ENCODE results near the gene MFNG. TPM values are rescaled to one million over a fixed set of nuclear protein-coding genes. Genes with fewer than 3 reads are reported as not detected.

The MFNG gene
- total RNA-seq, 1 experiment from 2014 or later: 4.5 TPM

- Histone ChIP-seq H2AFZ (ENCODE audit: low read depth, low read length, poor library complexity, severe bottlenecking) (no peak overlapping the region), H3K4me1 (ENCODE audit: control insufficient read depth in 1 of 2, insufficient read depth in 2 of 2, low read length in 2 of 2) (peaks cover 23 to 40% of the 10 kb centered on the region in 2 experiments), H3K9ac (ENCODE audit: low read length) (no peak overlapping the region), H3K4me2 (ENCODE audit: low read length) (no peak overlapping the region), H4K20me1 (ENCODE audit: insufficient read depth) (no peaks in the 10 kb centered on the region), H3K9me3 (ENCODE audit: control insufficient read depth in 1 of 2, insufficient read depth in 1 of 2, low read depth in 1 of 2, low read length in 2 of 2) (no peaks in the 10 kb centered on the region), H3K9me2 (ENCODE audit: insufficient read depth) (no peaks in the 10 kb centered on the region), H3K79me2 (ENCODE audit: insufficient read depth, low read length) (no peaks in the 10 kb centered on the region), H3K27ac (ENCODE audit: low read depth, low read length) (no peak overlapping the region), H3K27me3 (ENCODE audit: insufficient read depth, low read length) (no peaks in the 10 kb centered on the region), H3K4me3 (replicated peaks in 1 of 2; ENCODE audit: low read depth in 1 of 2, low read length in 2 of 2) (no peak overlapping the region), H3K36me3 (ENCODE audit: control insufficient read depth in 1 of 2, insufficient read depth in 2 of 2, low read length in 2 of 2) (no peaks in the 10 kb centered on the region)
- ChIA-PET POLR2A (no interaction called here), CTCF (interaction anchor here (2.6 kb wide), 1 partner anchor 10 kb away, joined by 7 read pairs; no protein-coding TSS in a partner anchor), RAD21 (ENCODE audit: low non-redundant PET in 1 of 2, low total read pairs in 2 of 2, uncharacterized antibody in 2 of 2, unreplicated experiment in 2 of 2) (no interaction called here)
- TF ChIP-seq ZFX (IDR thresholded peaks at IDR 0.05) (no peak), CBX3 (IDR thresholded peaks at IDR 0.05; ENCODE audit: low read depth) (no peak), POLR2A (IDR thresholded peaks at IDR 0.05; ENCODE audit: borderline replicate concordance, extremely low read depth, insufficient read depth, insufficient read length) (no peak), POLR2AphosphoS5 (IDR thresholded peaks at IDR 0.05; ENCODE audit: low read depth, low read length) (no peak), ELF1 (IDR thresholded peaks at IDR 0.05; ENCODE audit: borderline replicate concordance, low read depth) (no peak), ATF3 (IDR thresholded peaks at IDR 0.05) (no peak)
- BruUV-seq (replicated peaks): no TSS peak
- ATAC-seq (no peak), DNase-seq (ENCODE audit: low read depth, low spot score) (no peak)
- intact Hi-C loops (cut with micrococcal nuclease): no loop called here
Observed at GRCh38 chr22:37482244-37482643, 3.9 kb downstream of the MFNG start.

DNA sequence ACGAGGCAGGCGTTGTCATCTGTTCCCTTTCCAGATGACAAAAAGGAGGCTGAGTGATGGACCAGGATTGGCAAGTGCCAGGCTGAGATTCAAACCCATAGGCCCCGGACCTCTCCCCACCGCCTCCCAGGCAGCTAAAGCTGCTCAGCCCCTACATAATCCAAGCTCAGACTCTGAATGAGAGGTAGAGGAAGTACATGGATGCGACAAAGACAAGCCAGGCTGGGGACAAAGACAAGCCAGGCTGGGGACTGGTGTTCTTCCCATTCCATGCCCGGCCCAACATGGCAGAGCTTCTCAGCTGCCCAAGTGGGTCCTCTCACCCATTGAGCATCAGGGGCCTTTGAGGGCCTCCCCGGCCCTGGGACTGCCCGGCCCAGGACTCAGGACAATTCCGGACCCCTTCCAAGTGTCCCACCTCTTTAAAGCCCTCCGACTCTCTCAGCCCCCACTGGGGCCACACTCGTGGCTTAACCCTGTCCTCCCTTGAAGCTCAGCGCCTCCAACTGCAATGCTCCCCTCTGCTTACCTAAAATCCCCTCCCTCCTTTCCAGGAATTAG is 4.8 kb downstream of the MFNG start:
- Histone ChIP-seq H3K27ac (ENCODE audit: low read depth, low read length) (no peak overlapping the region), H3K9me2 (ENCODE audit: insufficient read depth) (no peaks in the 10 kb centered on the region), H3K27me3 (ENCODE audit: insufficient read depth, low read length) (no peaks in the 10 kb centered on the region), H3K4me1 (ENCODE audit: control insufficient read depth in 1 of 2, insufficient read depth in 2 of 2, low read length in 2 of 2) (peaks cover 21 to 40% of the 10 kb centered on the region in 2 experiments), H2AFZ (ENCODE audit: low read depth, low read length, poor library complexity, severe bottlenecking) (no peak overlapping the region), H3K9ac (ENCODE audit: low read length) (no peak overlapping the region), H3K36me3 (ENCODE audit: control insufficient read depth in 1 of 2, insufficient read depth in 2 of 2, low read length in 2 of 2) (no peaks in the 10 kb centered on the region), H3K4me2 (ENCODE audit: low read length) (no peak overlapping the region), H3K4me3 (replicated peaks in 1 of 2; ENCODE audit: low read depth in 1 of 2, low read length in 2 of 2) (no peak overlapping the region), H3K9me3 (ENCODE audit: control insufficient read depth in 1 of 2, insufficient read depth in 1 of 2, low read depth in 1 of 2, low read length in 2 of 2) (no peaks in the 10 kb centered on the region), H3K79me2 (ENCODE audit: insufficient read depth, low read length) (no peaks in the 10 kb centered on the region), H4K20me1 (ENCODE audit: insufficient read depth) (no peaks in the 10 kb centered on the region)
- ChIA-PET RAD21 (ENCODE audit: low non-redundant PET in 1 of 2, low total read pairs in 2 of 2, uncharacterized antibody in 2 of 2, unreplicated experiment in 2 of 2) (no interaction called here), CTCF (interaction anchor here (2.6 kb wide), 1 partner anchor 9 kb away, joined by 7 read pairs; no protein-coding TSS in a partner anchor), POLR2A (no interaction called here)
- ATAC-seq: no peak
- no peak for DNase-seq (ENCODE audit: low read depth, low spot score)
- intact Hi-C loops (cut with micrococcal nuclease): no loop called here
- no TSS peak for BruUV-seq (replicated peaks)
- no peak for TF ChIP-seq CEBPB (IDR thresholded peaks at IDR 0.05; ENCODE audit: low read depth)
- TF ChIP-seq FOSL1 (IDR thresholded peaks at IDR 0.05; ENCODE audit: low read depth): no peak
- no peak for TF ChIP-seq EZH2 (IDR thresholded peaks at IDR 0.05)
- no peak for TF ChIP-seq MAX (IDR thresholded peaks at IDR 0.05)
- TF ChIP-seq ZNF274 (IDR thresholded peaks at IDR 0.05; ENCODE audit: low read depth, low read length): no peak
- no peak for TF ChIP-seq ZFX (IDR thresholded peaks at IDR 0.05)
- TF ChIP-seq JUND (IDR thresholded peaks at IDR 0.05): no peak
- TF ChIP-seq, protein P1, sequence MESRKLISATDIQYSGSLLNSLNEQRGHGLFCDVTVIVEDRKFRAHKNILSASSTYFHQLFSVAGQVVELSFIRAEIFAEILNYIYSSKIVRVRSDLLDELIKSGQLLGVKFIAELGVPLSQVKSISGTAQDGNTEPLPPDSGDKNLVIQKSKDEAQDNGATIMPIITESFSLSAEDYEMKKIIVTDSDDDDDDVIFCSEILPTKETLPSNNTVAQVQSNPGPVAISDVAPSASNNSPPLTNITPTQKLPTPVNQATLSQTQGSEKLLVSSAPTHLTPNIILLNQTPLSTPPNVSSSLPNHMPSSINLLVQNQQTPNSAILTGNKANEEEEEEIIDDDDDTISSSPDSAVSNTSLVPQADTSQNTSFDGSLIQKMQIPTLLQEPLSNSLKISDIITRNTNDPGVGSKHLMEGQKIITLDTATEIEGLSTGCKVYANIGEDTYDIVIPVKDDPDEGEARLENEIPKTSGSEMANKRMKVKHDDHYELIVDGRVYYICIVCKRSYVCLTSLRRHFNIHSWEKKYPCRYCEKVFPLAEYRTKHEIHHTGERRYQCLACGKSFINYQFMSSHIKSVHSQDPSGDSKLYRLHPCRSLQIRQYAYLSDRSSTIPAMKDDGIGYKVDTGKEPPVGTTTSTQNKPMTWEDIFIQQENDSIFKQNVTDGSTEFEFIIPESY (IDR thresholded peaks at IDR 0.05; ENCODE audit: extremely low read depth, insufficient replicate concordance, low read length): no peak
- no peak for TF ChIP-seq POLR2AphosphoS5 (IDR thresholded peaks at IDR 0.05; ENCODE audit: low read depth, low read length)
- no peak for TF ChIP-seq CTCF (IDR thresholded peaks at IDR 0.05 in 2 of 3, conservative IDR thresholded peaks at IDR 0.05 in 1 of 3; ENCODE audit: borderline replicate concordance in 1 of 3, insufficient read depth in 1 of 3, low read depth in 2 of 3, low read length in 2 of 3)

Measured in HCT116 (cell line).